ENCODE data around the gene ZCCHC14. TPM values are rescaled to one million over a fixed set of nuclear protein-coding genes. Genes with fewer than 3 reads are reported as not detected.

ZCCHC14 gene
- polyA plus RNA-seq, 1 donor (not counting 4 experiments of a cell fraction or from before 2014, with no cell fraction given), result 3.6 TPM

DNA sequence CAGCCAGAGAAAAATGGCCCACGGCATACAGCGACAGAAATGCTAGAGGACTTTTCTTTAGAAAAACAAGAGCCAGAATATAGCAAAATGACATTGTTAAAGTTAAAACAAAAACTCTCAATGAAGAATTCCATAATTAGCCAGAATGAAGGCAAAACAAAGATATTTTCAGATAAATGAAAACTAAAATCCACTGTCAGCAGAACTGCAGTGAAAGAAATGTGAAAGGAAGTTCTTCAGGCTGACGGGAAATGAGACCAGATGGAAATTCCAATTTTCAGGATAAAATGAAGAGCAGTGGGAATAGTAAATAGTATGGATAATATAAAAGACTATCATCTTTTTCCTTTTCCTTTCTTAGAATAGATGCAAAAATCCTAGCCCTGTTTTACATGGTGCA is 38.4 kb downstream of the ZCCHC14 start:
- Histone ChIP-seq H3K9ac (ENCODE audit: control insufficient read depth, extremely low read depth, insufficient read depth, low read length) (no peak overlapping the region), H3K9me3 (ENCODE audit: control insufficient read depth, low read depth, low read length) (no peaks in the 10 kb centered on the region), H3K4me2 (ENCODE audit: control insufficient read depth, extremely low read depth, insufficient read depth, low read depth, low read length) (no peak overlapping the region), H2AFZ (ENCODE audit: control insufficient read depth, low read length) (no peak overlapping the region), H3K4me1 (ENCODE audit: control insufficient read depth, extremely low read depth, insufficient read depth, low read length) (peaks cover 17% of the 10 kb centered on the region), H3K36me3 (ENCODE audit: control insufficient read depth in 2 of 2, extremely low read depth in 1 of 2, insufficient read depth in 2 of 2, low read length in 2 of 2) (peaks cover 13 to 21% of the 10 kb centered on the region in 2 experiments), H3K27ac (ENCODE audit: control insufficient read depth, insufficient read depth, low read length) (no peak overlapping the region), H3K79me2 (ENCODE audit: control insufficient read depth, insufficient read depth, low read length) (no peaks in the 10 kb centered on the region), H3K9me1 (ENCODE audit: control insufficient read depth, extremely low read depth, insufficient read depth, low read length) (no peaks in the 10 kb centered on the region), H3K27me3 (ENCODE audit: control insufficient read depth, extremely low read depth, insufficient read depth, low read length) (no peaks in the 10 kb centered on the region), H4K20me1 (ENCODE audit: control insufficient read depth, extremely low read depth, insufficient read depth, low read length) (no peaks in the 10 kb centered on the region), H3K4me3 (ENCODE audit: control insufficient read depth in 2 of 3, extremely low read depth in 1 of 3, insufficient read depth in 2 of 3, low read depth in 1 of 3, low read length in 3 of 3) (no peak overlapping the region)
- DNase-seq (ENCODE audit: low read depth, low spot score) (no peak), FAIRE-seq (no peak)
- TF ChIP-seq EZH2 (IDR thresholded peaks at IDR 0.05; ENCODE audit: low read length), result no peak
- TF ChIP-seq, protein P1, sequence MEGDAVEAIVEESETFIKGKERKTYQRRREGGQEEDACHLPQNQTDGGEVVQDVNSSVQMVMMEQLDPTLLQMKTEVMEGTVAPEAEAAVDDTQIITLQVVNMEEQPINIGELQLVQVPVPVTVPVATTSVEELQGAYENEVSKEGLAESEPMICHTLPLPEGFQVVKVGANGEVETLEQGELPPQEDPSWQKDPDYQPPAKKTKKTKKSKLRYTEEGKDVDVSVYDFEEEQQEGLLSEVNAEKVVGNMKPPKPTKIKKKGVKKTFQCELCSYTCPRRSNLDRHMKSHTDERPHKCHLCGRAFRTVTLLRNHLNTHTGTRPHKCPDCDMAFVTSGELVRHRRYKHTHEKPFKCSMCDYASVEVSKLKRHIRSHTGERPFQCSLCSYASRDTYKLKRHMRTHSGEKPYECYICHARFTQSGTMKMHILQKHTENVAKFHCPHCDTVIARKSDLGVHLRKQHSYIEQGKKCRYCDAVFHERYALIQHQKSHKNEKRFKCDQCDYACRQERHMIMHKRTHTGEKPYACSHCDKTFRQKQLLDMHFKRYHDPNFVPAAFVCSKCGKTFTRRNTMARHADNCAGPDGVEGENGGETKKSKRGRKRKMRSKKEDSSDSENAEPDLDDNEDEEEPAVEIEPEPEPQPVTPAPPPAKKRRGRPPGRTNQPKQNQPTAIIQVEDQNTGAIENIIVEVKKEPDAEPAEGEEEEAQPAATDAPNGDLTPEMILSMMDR (optimal IDR thresholded peaks at IDR 0.05 in 1 of 3, IDR thresholded peaks at IDR 0.05 in 1 of 3, conservative IDR thresholded peaks at IDR 0.05 in 1 of 3; ENCODE audit: extremely low read depth in 1 of 3, insufficient read depth in 2 of 3, low read length in 3 of 3), result no peak
- dilution Hi-C loops (cut with MboI; ENCODE audit: extremely low pct_ligation_motif_present, low sequenced_read_pairs), result no loop called here

DNA sequence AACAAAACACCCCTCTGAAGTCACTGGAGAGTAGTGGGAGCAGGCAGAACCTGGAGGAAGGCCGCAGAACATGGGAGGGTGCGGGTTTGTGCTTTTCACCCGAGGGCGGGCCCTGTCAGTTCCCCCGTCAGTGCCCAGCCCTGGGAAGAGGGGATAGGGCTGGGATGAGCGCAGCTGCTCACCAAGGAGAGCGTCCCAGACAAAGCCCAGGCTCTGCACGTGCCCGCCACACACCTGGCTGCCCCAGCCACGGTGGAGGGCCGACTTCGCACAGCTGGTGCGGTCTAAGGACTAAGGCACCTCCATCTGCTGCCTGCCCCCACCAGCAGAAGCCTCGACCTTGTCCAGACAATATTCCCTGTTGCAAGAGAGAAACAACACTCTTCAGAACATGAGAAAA is 39.5 kb downstream of the ZCCHC14 start:
- dilution Hi-C loops (cut with MboI; ENCODE audit: extremely low pct_ligation_motif_present, low sequenced_read_pairs), result no loop called here

More for the DNA sequence above, 39.5 kb downstream of the ZCCHC14 start:
- H3K27me3 ChIP-seq (ENCODE audit: control insufficient read depth, extremely low read depth, insufficient read depth, low read length), result no peaks in the 10 kb centered on the region
- DNase-seq (ENCODE audit: low read depth, low spot score) (no peak), FAIRE-seq (no peak)
- no peak overlapping the region for H2AFZ ChIP-seq (ENCODE audit: control insufficient read depth, low read length)
- no peak overlapping the region for H3K4me3 ChIP-seq (ENCODE audit: control insufficient read depth in 2 of 3, extremely low read depth in 1 of 3, insufficient read depth in 2 of 3, low read depth in 1 of 3, low read length in 3 of 3)
- peaks cover 16% of the 10 kb centered on the region for H3K4me1 ChIP-seq (ENCODE audit: control insufficient read depth, extremely low read depth, insufficient read depth, low read length)
- no peak overlapping the region for H3K27ac ChIP-seq (ENCODE audit: control insufficient read depth, insufficient read depth, low read length)
- H3K9me1 ChIP-seq (ENCODE audit: control insufficient read depth, extremely low read depth, insufficient read depth, low read length), result no peaks in the 10 kb centered on the region
- H3K9me3 ChIP-seq (ENCODE audit: control insufficient read depth, low read depth, low read length), result no peaks in the 10 kb centered on the region
- H4K20me1 ChIP-seq (ENCODE audit: control insufficient read depth, extremely low read depth, insufficient read depth, low read length), result no peaks in the 10 kb centered on the region
- no peak overlapping the region for H3K4me2 ChIP-seq (ENCODE audit: control insufficient read depth, extremely low read depth, insufficient read depth, low read depth, low read length)
- H3K9ac ChIP-seq (ENCODE audit: control insufficient read depth, extremely low read depth, insufficient read depth, low read length), result no peak overlapping the region
- no peaks in the 10 kb centered on the region for H3K79me2 ChIP-seq (ENCODE audit: control insufficient read depth, insufficient read depth, low read length)
- TF ChIP-seq EZH2 (IDR thresholded peaks at IDR 0.05; ENCODE audit: low read length), result no peak
- TF ChIP-seq, protein P1 (optimal IDR thresholded peaks at IDR 0.05 in 1 of 3, IDR thresholded peaks at IDR 0.05 in 1 of 3, conservative IDR thresholded peaks at IDR 0.05 in 1 of 3; ENCODE audit: extremely low read depth in 1 of 3, insufficient read depth in 2 of 3, low read length in 3 of 3), result no peak
- H3K36me3 ChIP-seq (ENCODE audit: control insufficient read depth in 2 of 2, extremely low read depth in 1 of 2, insufficient read depth in 2 of 2, low read length in 2 of 2), result peaks cover 22% of the 10 kb centered on the region in 2 experiments

All from keratinocyte (primary cell).